ENCODE measurements around the gene LDHAL6B.

Gene LDHAL6B

GRCh38 chr15:59252137-59252536, 45.5 kb downstream of the LDHAL6B start:
- no peak for DNase-seq (ENCODE audit: low read depth)

DNA sequence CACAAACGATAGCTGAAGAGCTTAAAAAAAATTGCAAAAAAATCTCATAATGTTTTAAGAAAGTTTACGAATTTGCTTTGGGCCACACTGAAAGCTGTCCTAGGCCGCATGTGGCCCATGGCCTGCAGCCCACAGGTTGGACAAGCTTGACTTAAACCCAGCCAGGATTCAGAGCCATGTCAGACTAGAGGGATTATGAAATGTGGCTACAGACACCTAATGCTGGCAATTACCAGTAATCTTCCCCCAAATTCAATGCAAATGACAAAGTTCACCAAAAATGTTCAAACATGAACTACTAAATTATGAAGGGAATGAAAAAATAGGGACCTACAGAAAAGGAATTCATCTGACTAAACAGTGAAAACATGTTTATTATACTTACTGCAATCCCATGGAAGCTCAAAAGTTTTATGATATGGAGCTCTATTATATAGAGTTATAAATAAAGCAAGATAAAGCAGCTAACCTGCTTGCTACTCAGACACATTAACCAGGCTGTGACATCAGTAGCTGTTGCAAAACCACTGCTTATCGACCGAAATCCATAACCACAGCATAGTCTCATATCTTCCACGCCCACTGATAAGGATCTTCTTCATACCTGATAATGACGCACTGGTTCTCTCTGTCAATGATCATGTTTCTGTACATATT, 49.2 kb downstream of the LDHAL6B start:
- DNase-seq (ENCODE audit: low read depth), result no peak

- DNase-seq (ENCODE audit: low read depth), result no peak
Observed at GRCh38 chr15:59256482-59256881, 49.8 kb downstream of the LDHAL6B start.

DNA sequence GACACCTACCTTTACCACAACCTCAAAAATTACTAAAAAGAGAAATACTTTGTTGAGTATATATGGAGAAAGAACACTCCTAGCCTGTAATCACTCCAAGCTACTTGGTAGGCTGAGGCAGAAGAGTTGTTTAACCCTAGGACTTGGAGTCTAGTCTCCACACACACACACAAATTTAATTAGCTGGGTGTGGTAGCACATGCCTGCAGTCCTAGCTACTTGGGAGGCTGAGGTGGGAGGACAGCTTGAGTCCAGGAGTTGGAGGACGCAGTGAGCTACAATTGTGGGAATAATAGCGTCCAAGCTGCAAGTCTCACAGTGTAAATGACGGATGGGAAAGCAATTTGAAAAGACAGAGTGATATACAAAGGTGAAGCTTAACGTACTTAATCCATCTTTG, 50.5 kb downstream of the LDHAL6B start:
- DNase-seq (ENCODE audit: low read depth), result no peak

Measured in activated gamma-delta T cell treated with anti-CD3 and anti-CD28 coated beads, Interleukin-2, amount 50 U/mL, for 16 hours (primary cell).